Measurements from ENCODE around the gene DLG1. TPM values are rescaled to one million over a fixed set of nuclear protein-coding genes. Genes with fewer than 3 reads are reported as not detected.

DLG1 gene
- polyA plus RNA-seq, 1 experiment = 58.9 TPM

DNA sequence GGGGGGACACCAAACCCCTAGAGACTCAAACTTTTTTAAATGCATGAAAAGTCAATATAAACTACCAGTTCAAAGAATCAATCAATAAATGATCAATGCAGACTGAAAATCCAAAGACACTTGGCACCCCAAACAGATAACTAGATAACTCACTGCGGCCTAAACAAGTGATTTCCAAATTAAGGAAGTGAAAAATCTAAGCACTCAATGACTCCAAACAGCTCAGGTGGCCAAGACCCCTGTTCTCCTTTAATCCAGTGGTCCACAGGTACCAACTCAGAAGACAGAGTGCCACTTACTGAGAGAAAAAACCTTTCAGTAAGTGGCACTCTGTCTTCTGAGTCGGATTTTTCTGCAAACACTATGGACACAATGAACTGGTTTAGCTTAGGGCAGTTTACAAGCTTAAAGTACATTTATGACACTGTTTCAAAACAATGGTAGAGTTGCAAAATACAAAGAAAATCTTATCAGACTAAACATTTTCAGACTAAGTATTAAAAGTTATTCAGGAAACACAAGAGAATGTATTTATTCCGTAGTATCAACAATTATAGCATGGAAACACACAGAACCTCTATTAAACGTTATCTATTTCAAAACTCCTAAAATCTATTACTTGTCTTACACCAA lies 4.7 kb downstream of the DLG1 start:
- CTCF ChIA-PET = interaction anchor here (1.1 kb wide), 1 partner anchor 36 kb away, joined by 4 read pairs; no protein-coding TSS in a partner anchor
- no peak for DNase-seq (ENCODE audit: low read depth, low spot score)
- Histone ChIP-seq H3K27ac (ENCODE audit: low read depth, low read length) (no peak overlapping the region), H3K27me3 (ENCODE audit: control insufficient read depth, insufficient read depth, low read length) (no peaks in the 10 kb centered on the region), H3K4me3 (ENCODE audit: low read depth, low read length) (no peak overlapping the region), H3K9me3 (ENCODE audit: control insufficient read depth, insufficient read depth, low read length) (no peaks in the 10 kb centered on the region)
- TF ChIP-seq, protein P1, sequence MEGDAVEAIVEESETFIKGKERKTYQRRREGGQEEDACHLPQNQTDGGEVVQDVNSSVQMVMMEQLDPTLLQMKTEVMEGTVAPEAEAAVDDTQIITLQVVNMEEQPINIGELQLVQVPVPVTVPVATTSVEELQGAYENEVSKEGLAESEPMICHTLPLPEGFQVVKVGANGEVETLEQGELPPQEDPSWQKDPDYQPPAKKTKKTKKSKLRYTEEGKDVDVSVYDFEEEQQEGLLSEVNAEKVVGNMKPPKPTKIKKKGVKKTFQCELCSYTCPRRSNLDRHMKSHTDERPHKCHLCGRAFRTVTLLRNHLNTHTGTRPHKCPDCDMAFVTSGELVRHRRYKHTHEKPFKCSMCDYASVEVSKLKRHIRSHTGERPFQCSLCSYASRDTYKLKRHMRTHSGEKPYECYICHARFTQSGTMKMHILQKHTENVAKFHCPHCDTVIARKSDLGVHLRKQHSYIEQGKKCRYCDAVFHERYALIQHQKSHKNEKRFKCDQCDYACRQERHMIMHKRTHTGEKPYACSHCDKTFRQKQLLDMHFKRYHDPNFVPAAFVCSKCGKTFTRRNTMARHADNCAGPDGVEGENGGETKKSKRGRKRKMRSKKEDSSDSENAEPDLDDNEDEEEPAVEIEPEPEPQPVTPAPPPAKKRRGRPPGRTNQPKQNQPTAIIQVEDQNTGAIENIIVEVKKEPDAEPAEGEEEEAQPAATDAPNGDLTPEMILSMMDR (IDR thresholded peaks at IDR 0.05; ENCODE audit: low read depth, low read length) = no peak
- POLR2A ChIA-PET = interaction anchor here (0.7 kb wide), 1 partner anchor 61 kb away, joined by 3 read pairs; no protein-coding TSS in a partner anchor

DNA sequence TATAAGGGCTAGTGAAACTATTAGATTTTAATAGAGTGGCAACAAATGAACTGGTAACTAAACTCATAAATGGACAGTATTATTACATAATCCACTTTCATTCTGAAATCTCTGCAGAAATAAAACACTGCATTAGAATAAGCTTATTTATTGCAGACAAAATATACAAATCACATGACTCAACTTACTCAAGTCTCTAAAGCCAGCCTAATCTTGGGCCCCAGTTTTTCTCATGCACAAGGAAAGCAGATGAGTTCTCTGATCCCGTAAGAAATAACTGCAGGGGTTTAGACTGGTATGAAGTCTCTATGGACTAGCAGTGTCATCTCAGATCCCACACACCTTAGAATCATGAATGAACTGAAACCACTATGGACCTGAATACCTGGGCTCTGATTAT lies 5.8 kb downstream of the DLG1 start:
- no peak for DNase-seq (ENCODE audit: low read depth, low spot score)
- Histone ChIP-seq H3K9me3 (ENCODE audit: control insufficient read depth, insufficient read depth, low read length) (no peaks in the 10 kb centered on the region), H3K27me3 (ENCODE audit: control insufficient read depth, insufficient read depth, low read length) (no peaks in the 10 kb centered on the region), H3K27ac (ENCODE audit: low read depth, low read length) (no peak overlapping the region), H3K4me3 (ENCODE audit: low read depth, low read length) (no peak overlapping the region)
- ChIA-PET CTCF (no interaction called here), POLR2A (no interaction called here)
- TF ChIP-seq, protein P1 (IDR thresholded peaks at IDR 0.05; ENCODE audit: low read depth, low read length) = no peak

DNA sequence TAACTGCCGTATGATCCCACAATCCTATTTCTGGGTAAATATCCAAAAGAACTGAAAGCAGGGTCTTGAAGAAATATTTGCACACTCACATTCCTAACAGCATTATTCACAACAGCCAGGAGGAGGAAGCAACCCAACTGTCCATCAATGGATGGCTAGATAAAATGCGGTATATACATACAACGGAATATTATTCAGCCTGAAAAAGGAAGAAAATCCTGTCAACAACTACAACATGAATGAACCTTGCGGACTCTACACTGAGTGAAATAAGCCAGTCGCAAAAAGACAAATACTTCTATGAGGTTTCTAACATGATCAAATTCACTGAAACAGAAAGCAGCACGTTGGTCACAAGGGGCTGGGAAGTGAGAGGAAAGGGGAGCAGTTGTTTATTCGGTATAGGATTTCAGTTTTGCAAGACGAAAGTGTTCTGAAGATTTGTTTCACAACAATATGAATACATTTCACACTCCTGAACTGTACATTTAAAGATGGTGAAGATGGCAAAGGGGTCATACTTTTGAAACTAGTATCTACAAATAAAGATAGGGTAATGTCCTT lies 6.2 kb downstream of the DLG1 start:
- TF ChIP-seq, protein P1 (IDR thresholded peaks at IDR 0.05; ENCODE audit: low read depth, low read length) = no peak
- no peak overlapping the region for H3K27ac ChIP-seq (ENCODE audit: low read depth, low read length)
- H3K9me3 ChIP-seq (ENCODE audit: control insufficient read depth, insufficient read depth, low read length) = no peaks in the 10 kb centered on the region
- no peak overlapping the region for H3K4me3 ChIP-seq (ENCODE audit: low read depth, low read length)
- no peaks in the 10 kb centered on the region for H3K27me3 ChIP-seq (ENCODE audit: control insufficient read depth, insufficient read depth, low read length)
- no peak for DNase-seq (ENCODE audit: low read depth, low spot score)
- CTCF ChIA-PET = no interaction called here
- POLR2A ChIA-PET = no interaction called here

DNA sequence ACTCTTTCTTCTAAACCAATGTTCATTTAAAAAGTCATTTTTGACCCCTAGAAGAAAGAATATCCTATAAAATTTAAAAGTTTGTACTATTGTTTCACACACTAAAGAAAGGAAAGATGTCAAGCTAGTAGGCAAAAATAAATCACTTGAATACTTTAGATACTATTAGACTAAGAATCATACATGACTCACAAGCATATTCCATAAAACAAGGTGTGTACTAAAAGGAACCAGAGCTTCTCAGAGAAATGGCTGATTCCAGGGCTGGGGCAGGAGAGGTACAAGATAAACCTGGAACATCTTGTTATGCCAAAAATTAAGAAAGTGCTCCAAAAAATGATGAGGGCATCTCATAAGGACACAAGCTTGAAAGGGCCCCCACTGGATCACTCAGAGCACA lies 8.7 kb downstream of the DLG1 start:
- CTCF ChIA-PET = interaction anchor here (2.1 kb wide), 1 partner anchor 32 kb away, joined by 4 read pairs; no protein-coding TSS in a partner anchor

DNA sequence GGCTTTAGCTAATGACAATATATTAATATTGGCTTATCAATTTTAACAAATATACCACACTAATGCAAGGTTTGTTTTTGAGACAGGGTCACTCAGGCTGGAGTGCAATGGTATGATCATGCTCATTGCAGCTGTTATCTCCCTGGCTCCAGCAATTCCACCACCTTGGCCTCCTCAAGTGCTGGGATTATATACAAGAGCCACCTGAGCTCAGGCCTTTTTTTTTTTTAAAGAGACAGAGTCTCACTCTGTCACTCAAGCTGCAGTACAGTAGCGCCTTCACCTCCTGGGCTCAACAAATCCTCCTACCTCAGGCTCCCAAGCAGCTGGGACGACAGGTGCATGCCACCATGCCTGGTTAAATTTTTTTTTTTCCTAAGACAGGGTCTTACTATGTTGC lies 11.7 kb downstream of the DLG1 start:
- ChIA-PET POLR2A (no interaction called here), CTCF (interaction anchor here (0.9 to 5.2 kb wide), 2 partner anchors 20 to 30 kb away, joined by 3 to 24 read pairs; no protein-coding TSS in a partner anchor)
- Histone ChIP-seq H3K4me3 (ENCODE audit: low read depth, low read length) (no peak overlapping the region), H3K27me3 (ENCODE audit: control insufficient read depth, insufficient read depth, low read length) (no peaks in the 10 kb centered on the region), H3K27ac (ENCODE audit: low read depth, low read length) (no peak overlapping the region), H3K9me3 (ENCODE audit: control insufficient read depth, insufficient read depth, low read length) (no peaks in the 10 kb centered on the region)
- DNase-seq (ENCODE audit: low read depth, low spot score) = no peak
- TF ChIP-seq, protein P1 (IDR thresholded peaks at IDR 0.05; ENCODE audit: low read depth, low read length) = no peak

More for the DNA sequence above, 8.7 kb downstream of the DLG1 start:
- TF ChIP-seq, protein P1 (IDR thresholded peaks at IDR 0.05; ENCODE audit: low read depth, low read length) = no peak
- DNase-seq (ENCODE audit: low read depth, low spot score) = no peak
- Histone ChIP-seq H3K4me3 (ENCODE audit: low read depth, low read length) (no peak overlapping the region), H3K27ac (ENCODE audit: low read depth, low read length) (no peak overlapping the region), H3K9me3 (ENCODE audit: control insufficient read depth, insufficient read depth, low read length) (no peaks in the 10 kb centered on the region), H3K27me3 (ENCODE audit: control insufficient read depth, insufficient read depth, low read length) (no peaks in the 10 kb centered on the region)
- POLR2A ChIA-PET = interaction anchor here (1.5 kb wide), 1 partner anchor 8 kb away, joined by 4 read pairs; no protein-coding TSS in a partner anchor

All from AG04450 (cell line).